NCI-H1417 (cell line): Measurements from ENCODE around the gene ELF2.
"Not testable (repeated sequence)": the region's sequence is repeated elsewhere in the genome, so short reads cannot be mapped to it uniquely, and the experiment has no call there.

ENCODE experiments used
- DNase-seq, 3 experiments: peaks; one replicate each; lab custom pipeline; 2025; lab: John Stamatoyannopoulos, UW

Gene ELF2

GRCh38 chr4:139020384-139020783, 156.6 kb downstream of the ELF2 start:
- DNase-seq, result no peak

- DNase-seq, result no peak
Observed at GRCh38 chr4:139018971-139019758, 157.9 kb downstream of the ELF2 start.

- no peak for DNase-seq
Observed at GRCh38 chr4:139018501-139018900, 158.5 kb downstream of the ELF2 start.

- no peak for DNase-seq
Observed at GRCh38 chr4:139017861-139018260, 159.2 kb downstream of the ELF2 start.

- DNase-seq, result peak; percentile 30 to 92 (median 83)
Observed at GRCh38 chr4:139015948-139016471, 161.0 kb downstream of the ELF2 start.

GRCh38 chr4:139015269-139015947, 161.6 kb downstream of the ELF2 start, which contains the start of gene NOCT:
Gene NOCT, plus strand, starts transcription at chr4:139015781. Its CDS starts 201 bp downstream, at chr4:139015982.
- DNase-seq, result peak; percentile 73 to 96 (median 93)

GRCh38 chr4:139014371-139015268, 162.4 kb downstream of the ELF2 start:
- DNase-seq, result peak in 1 of 3 experiments; percentile 67

- no peak for DNase-seq
Observed at GRCh38 chr4:139011225-139011950, 165.6 kb downstream of the ELF2 start.

GRCh38 chr4:139009702-139010101, 167.3 kb downstream of the ELF2 start:
- no peak for DNase-seq

GRCh38 chr4:139008278-139008677, 168.7 kb downstream of the ELF2 start:
- DNase-seq, result not testable (repeated sequence)

- DNase-seq, result no peak
Observed at GRCh38 chr4:139007640-139008039, 169.4 kb downstream of the ELF2 start.
